ENCODE measurements around the gene PCSK2. TPM values are rescaled to one million over a fixed set of nuclear protein-coding genes. Genes with fewer than 3 reads are reported as not detected.

Gene PCSK2
- total and polyA plus RNA-seq, 2 donors (not counting 3 experiments of a cell fraction or from before 2014, with no cell fraction given), result not detected

- H3K9me1 ChIP-seq (replicated peaks; ENCODE audit: control insufficient read depth, extremely low read depth, insufficient read depth, low read length), result no peaks in the 10 kb centered on the region
- no peaks in the 10 kb centered on the region for H3K36me3 ChIP-seq (ENCODE audit: control insufficient read depth in 2 of 2, extremely low read depth in 1 of 2, insufficient read depth in 2 of 2, low read length in 2 of 2)
- H3K9me3 ChIP-seq (replicated peaks; ENCODE audit: control insufficient read depth, insufficient read depth, low read length), result no peaks in the 10 kb centered on the region
- DNase-seq (ENCODE audit: low read depth, low spot score), result no peak
- no TSS peak for BruUV-seq (replicated peaks)
- intact Hi-C loops (cut with micrococcal nuclease) (no loop called here), dilution Hi-C loops (cut with MboI; ENCODE audit: extremely low pct_ligation_motif_present, low sequenced_read_pairs) (no loop called here)
- no peak overlapping the region for H3K27ac ChIP-seq (ENCODE audit: insufficient read depth, low read depth, low read length)
- TF ChIP-seq JUN (IDR thresholded peaks at IDR 0.05; ENCODE audit: borderline replicate concordance, insufficient read depth, insufficient read length, low read depth) (no peak), GATA2 (IDR thresholded peaks at IDR 0.05; ENCODE audit: insufficient read depth, insufficient read length, low read depth, low read length) (no peak), POLR2AphosphoS5 (IDR thresholded peaks at IDR 0.05; ENCODE audit: insufficient read depth, low read depth, low read length) (no peak), MYC (IDR thresholded peaks at IDR 0.05; ENCODE audit: low read depth, low read length) (no peak), FOS (IDR thresholded peaks at IDR 0.05; ENCODE audit: borderline replicate concordance, insufficient read depth, low read length) (no peak), EZH2 (IDR thresholded peaks at IDR 0.05; ENCODE audit: borderline replicate concordance, low read depth, low read length, severe bottlenecking) (no peak), POLR2A (IDR thresholded peaks at IDR 0.05; ENCODE audit: low read depth, low read length) (no peak)
- no peaks in the 10 kb centered on the region for H3K79me2 ChIP-seq (ENCODE audit: control insufficient read depth, insufficient read depth, low read length)
- no peak overlapping the region for H2AFZ ChIP-seq (ENCODE audit: low read depth, low read length)
- H3K4me2 ChIP-seq (ENCODE audit: insufficient read depth, low read length), result no peak overlapping the region
- ChIA-PET POLR2A (no interaction called here), CTCF (no interaction called here)
- H3K4me3 ChIP-seq (replicated peaks in 1 of 3; ENCODE audit: insufficient read depth in 1 of 3, low read depth in 1 of 3, low read length in 3 of 3), result no peak overlapping the region
- H4K20me1 ChIP-seq (replicated peaks; ENCODE audit: control insufficient read depth, extremely low read depth, insufficient read depth, low read length), result no peaks in the 10 kb centered on the region
- H3K27me3 ChIP-seq (ENCODE audit: control insufficient read depth in 2 of 2, insufficient read depth in 2 of 2, low read length in 2 of 2), result no peaks in the 10 kb centered on the region
- FAIRE-seq, result no peak
- no peak overlapping the region for H3K9ac ChIP-seq (replicated peaks; ENCODE audit: extremely low read depth, insufficient read depth, low read length)
- peaks cover 3% of the 10 kb centered on the region for H3K4me1 ChIP-seq (ENCODE audit: control insufficient read depth, extremely low read depth, insufficient read depth, low read length)
These were observed 283.7 kb downstream of the PCSK2 start for GRCh38 chr20:17510548-17510947.

DNA sequence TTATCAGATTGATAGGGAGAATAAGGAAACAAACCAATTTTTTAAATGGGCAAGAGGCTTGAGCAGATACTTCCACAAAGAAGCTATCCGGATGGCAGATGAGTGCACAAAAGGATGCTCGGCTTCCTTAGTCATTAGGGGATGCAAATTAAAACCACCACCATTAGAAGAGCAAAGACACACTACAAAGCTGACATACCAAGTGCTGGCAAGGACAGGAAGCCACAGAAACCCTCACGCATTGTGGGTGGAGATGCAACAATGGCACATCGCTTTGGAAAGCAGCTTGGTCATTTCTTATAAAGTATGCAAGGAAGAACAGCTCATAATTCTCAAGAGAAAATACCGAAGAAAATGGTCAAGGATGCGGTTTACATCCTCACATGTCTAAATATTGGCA lies 284.6 kb downstream of the PCSK2 start:
- no peaks in the 10 kb centered on the region for H3K79me2 ChIP-seq (ENCODE audit: control insufficient read depth, insufficient read depth, low read length)
- H2AFZ ChIP-seq (ENCODE audit: low read depth, low read length), result no peak overlapping the region
- H3K27ac ChIP-seq (ENCODE audit: insufficient read depth, low read depth, low read length), result no peak overlapping the region
- TF ChIP-seq POLR2AphosphoS5 (IDR thresholded peaks at IDR 0.05; ENCODE audit: insufficient read depth, low read depth, low read length), result no peak
- TF ChIP-seq CTCF (IDR thresholded peaks at IDR 0.05; ENCODE audit: extremely low read depth in 1 of 2, insufficient read depth in 1 of 2, low read depth in 1 of 2, low read length in 2 of 2), result no peak
- TF ChIP-seq MYC (IDR thresholded peaks at IDR 0.05; ENCODE audit: low read depth, low read length), result no peak
- TF ChIP-seq FOS (IDR thresholded peaks at IDR 0.05; ENCODE audit: borderline replicate concordance, insufficient read depth, low read length), result no peak
- TF ChIP-seq POLR2A (IDR thresholded peaks at IDR 0.05; ENCODE audit: low read depth, low read length), result no peak
- no TSS peak for BruUV-seq (replicated peaks)
- H3K36me3 ChIP-seq (ENCODE audit: control insufficient read depth in 2 of 2, extremely low read depth in 1 of 2, insufficient read depth in 2 of 2, low read length in 2 of 2), result no peaks in the 10 kb centered on the region
- no peaks in the 10 kb centered on the region for H3K9me3 ChIP-seq (replicated peaks; ENCODE audit: control insufficient read depth, insufficient read depth, low read length)
- H3K4me2 ChIP-seq (ENCODE audit: insufficient read depth, low read length), result no peak overlapping the region
- no peaks in the 10 kb centered on the region for H4K20me1 ChIP-seq (replicated peaks; ENCODE audit: control insufficient read depth, extremely low read depth, insufficient read depth, low read length)
- no peak overlapping the region for H3K4me3 ChIP-seq (replicated peaks in 1 of 3; ENCODE audit: insufficient read depth in 1 of 3, low read depth in 1 of 3, low read length in 3 of 3)
- DNase-seq (ENCODE audit: low read depth, low spot score) (no peak), FAIRE-seq (no peak)
- H3K9me1 ChIP-seq (replicated peaks; ENCODE audit: control insufficient read depth, extremely low read depth, insufficient read depth, low read length), result no peaks in the 10 kb centered on the region
- H3K4me1 ChIP-seq (ENCODE audit: control insufficient read depth, extremely low read depth, insufficient read depth, low read length), result no peaks in the 10 kb centered on the region
- ChIA-PET CTCF (interaction anchor here (1.1 kb wide), 1 partner anchor 25 kb away, joined by 3 read pairs; no protein-coding TSS in a partner anchor), POLR2A (no interaction called here)
- H3K9ac ChIP-seq (replicated peaks; ENCODE audit: extremely low read depth, insufficient read depth, low read length), result no peak overlapping the region
- intact Hi-C loops (cut with micrococcal nuclease), result no loop called here
- dilution Hi-C loops (cut with MboI; ENCODE audit: extremely low pct_ligation_motif_present, low sequenced_read_pairs), result no loop called here
- no peaks in the 10 kb centered on the region for H3K27me3 ChIP-seq (ENCODE audit: control insufficient read depth in 2 of 2, insufficient read depth in 2 of 2, low read length in 2 of 2)

Data from endothelial cell of umbilical vein (primary cell).